Upper lobe of right lung (tissue), 1 donor: ENCODE measurements around the gene ATP6V1G2. TPM values are rescaled to one million over a fixed set of nuclear protein-coding genes. Genes with fewer than 3 reads are reported as not detected.

Source experiments
- ATAC-seq: fragments of 200-7000 bp; cut with Tn5 transposase; one replicate; pipeline ENCODE4 v1.9.1; 2020; ENCODE audit warnings: mild to moderate bottlenecking, moderate library complexity
- DNase-seq: peaks from one replicate; pipeline ENCODE4 v3.0.0-alpha.2; 2020
- H3K27ac ChIP-seq: fragments of 200-600 bp; one replicate; pipeline ENCODE4 v1.8.0; 2022
- H3K27me3 ChIP-seq: fragments of 200-600 bp; one replicate; pipeline ENCODE4 v1.8.0; 2022; ENCODE audit warnings: mild to moderate bottlenecking
- H3K36me3 ChIP-seq: fragments of 200-600 bp; one replicate; pipeline ENCODE4 v1.8.0; 2022
- H3K4me1 ChIP-seq: fragments of 200-600 bp; one replicate; pipeline ENCODE4 v1.8.0; 2022
- H3K4me3 ChIP-seq: fragments of 200-600 bp; one replicate; pipeline ENCODE4 v1.8.0; 2022; ENCODE audit warnings: mild to moderate bottlenecking
- H3K9me3 ChIP-seq: fragments of 200-600 bp; one replicate; pipeline ENCODE4 v1.8.0; 2022
- CTCF ChIP-seq: fragments of 200-600 bp; IDR thresholded peaks from one replicate; pipeline ENCODE4 v1.8.0; 2022; ENCODE audit warnings: antibody characterized with exemption
- intact Hi-C: fragments of 100-400 bp; cut with DNase I; formaldehyde crosslinking; loops from one replicate; pipeline ENCODE4 v1.11.0; 2022
- total RNA-seq: library from RNA; stranded (reverse); fragmentation: NEBNext Ultra II Directional; extraction: Animal tissue kit (Norgen Biotek cat#: 25700); gene quantifications from one replicate; pipeline ENCODE4 v1.2.1, GENCODE V29; 2021
- donor health status: DM: no; HTN: yes; CAD: no; lungs with severe emphysema.

ATP6V1G2 gene
- total RNA-seq, 1 donor from 2014 or later, result 0.75 TPM

GRCh38 chr6:31573239-31574105 lies 27.1 kb upstream of the ATP6V1G2 start:
- DNase-seq (no peak), ATAC-seq (no peak)
- Histone ChIP-seq H3K36me3 (no peaks in the 10 kb centered on the region), H3K4me1 (peaks cover 4% of the 10 kb centered on the region), H3K4me3 (no peak overlapping the region), H3K27ac (no peak overlapping the region), H3K9me3 (no peaks in the 10 kb centered on the region), H3K27me3 (no peaks in the 10 kb centered on the region)
- intact Hi-C loops, result no loop called here
- no peak for TF ChIP-seq CTCF

- TF ChIP-seq CTCF, result no peak
- H3K27ac ChIP-seq, result no peak within 1 kb of the TSS
- H3K36me3 ChIP-seq, result no peaks in the 10 kb centered on the region
- no peaks in the 10 kb centered on the region for H3K9me3 ChIP-seq
- DNase-seq (no peak), ATAC-seq (no peak)
- H3K27me3 ChIP-seq, result no peaks in the 10 kb centered on the region
- H3K4me1 ChIP-seq, result peaks cover 4% of the 10 kb centered on the region
- H3K4me3 ChIP-seq, result peak within 1 kb of the TSS; percentile 26
- intact Hi-C loops, result no loop called here
Observed at GRCh38 chr6:31572041-31572911, 25.9 kb upstream of the ATP6V1G2 start, which contains the start of gene LTA. TSS of gene LTA (plus strand) at chr6:31572289. CDS start at chr6:31572743, 454 bp downstream.

- no peak for TF ChIP-seq CTCF
- Histone ChIP-seq H3K4me1 (peaks cover 4% of the 10 kb centered on the region), H3K36me3 (no peaks in the 10 kb centered on the region), H3K27me3 (no peaks in the 10 kb centered on the region), H3K4me3 (no peak overlapping the region), H3K9me3 (no peaks in the 10 kb centered on the region), H3K27ac (no peak overlapping the region)
- DNase-seq, result no peak
- no peak for ATAC-seq
- intact Hi-C loops, result no loop called here
Observed at GRCh38 chr6:31569861-31570536, 23.6 kb upstream of the ATP6V1G2 start.

GRCh38 chr6:31568537-31568961 lies 22.1 kb upstream of the ATP6V1G2 start:
- H3K27ac ChIP-seq, result no peak overlapping the region
- H3K27me3 ChIP-seq, result no peaks in the 10 kb centered on the region
- no peaks in the 10 kb centered on the region for H3K36me3 ChIP-seq
- no peak for TF ChIP-seq CTCF
- intact Hi-C loops, result no loop called here
- H3K9me3 ChIP-seq, result no peaks in the 10 kb centered on the region
- DNase-seq (no peak), ATAC-seq (peak; percentile 86)
- no peak overlapping the region for H3K4me3 ChIP-seq
- peaks cover 4% of the 10 kb centered on the region for H3K4me1 ChIP-seq

- Histone ChIP-seq H3K27ac (no peak overlapping the region), H3K27me3 (no peaks in the 10 kb centered on the region), H3K4me3 (no peak overlapping the region), H3K9me3 (no peaks in the 10 kb centered on the region), H3K36me3 (no peaks in the 10 kb centered on the region), H3K4me1 (peaks cover 4% of the 10 kb centered on the region)
- intact Hi-C loops, result no loop called here
- ATAC-seq (peak; percentile 48), DNase-seq (no peak)
- no peak for TF ChIP-seq CTCF
Observed at GRCh38 chr6:31567531-31568370, 21.3 kb upstream of the ATP6V1G2 start.
